NCI-H2107 treated with DMSO at 0.1 percent for 48 hours (cell line): Measurements from ENCODE around the gene DIS3L2.

Experiments used
- DNase-seq: peaks from one replicate; lab custom pipeline; 2025; ENCODE audit not compliant: unreplicated experiment; lab: John Stamatoyannopoulos, UW

DIS3L2 gene

GRCh38 chr2:231961349-231962166, at the start of gene DIS3L2:
Gene DIS3L2, plus strand, starts transcription at chr2:231961713. Its CDS starts 53,215 bp downstream, at chr2:232014928.
- peak; percentile 27 for DNase-seq

GRCh38 chr2:231914077-231914690, 47.3 kb upstream of the DIS3L2 start:
- no peak for DNase-seq

GRCh38 chr2:231917280-231918066, 44.0 kb upstream of the DIS3L2 start:
- DNase-seq = no peak

GRCh38 chr2:231918501-231919330, 42.8 kb upstream of the DIS3L2 start:
- DNase-seq = no peak

GRCh38 chr2:231919341-231920035, 42.0 kb upstream of the DIS3L2 start:
- DNase-seq = no peak

GRCh38 chr2:231920366-231920765, 41.1 kb upstream of the DIS3L2 start:
- DNase-seq = no peak

GRCh38 chr2:231920795-231921194, 40.7 kb upstream of the DIS3L2 start:
- DNase-seq = peak; percentile 37

GRCh38 chr2:231922311-231923009, 39.1 kb upstream of the DIS3L2 start:
- DNase-seq = no peak

- no peak for DNase-seq
Observed at GRCh38 chr2:231923010-231923344, 38.5 kb upstream of the DIS3L2 start.

GRCh38 chr2:231923951-231924888, 37.3 kb upstream of the DIS3L2 start:
- DNase-seq = no peak

- DNase-seq = no peak
Observed at GRCh38 chr2:231924889-231925275, 36.6 kb upstream of the DIS3L2 start.

- no peak for DNase-seq
Observed at GRCh38 chr2:231925303-231926179, 36.0 kb upstream of the DIS3L2 start.

GRCh38 chr2:231926180-231926741, 35.3 kb upstream of the DIS3L2 start, which contains the start of gene NPPC:
Gene NPPC, minus strand, starts transcription at chr2:231926396. Its CDS starts 147 bp downstream, at chr2:231926249.
- peak; percentile 12 for DNase-seq

- DNase-seq = peak; percentile 37
Observed at GRCh38 chr2:231926761-231927565, 34.5 kb upstream of the DIS3L2 start.

GRCh38 chr2:231927566-231927890, 34.0 kb upstream of the DIS3L2 start:
- no peak for DNase-seq

GRCh38 chr2:231928481-231928880, 33.0 kb upstream of the DIS3L2 start:
- DNase-seq = no peak
